ENCODE data around the gene NUMA1. TPM values are rescaled to one million over a fixed set of nuclear protein-coding genes. Genes with fewer than 3 reads are reported as not detected.

NUMA1 gene
- total RNA-seq, 4 donors from 2014 or later, result 163 to 272 (median 202) TPM

- in situ Hi-C loops (cut with MboI; ENCODE audit: low sequenced_read_pairs in 4 of 4) (no loop called here), intact Hi-C loops (cut with DNase I; ENCODE audit: low total_unique reads) (no loop called here)
- peak; percentile 95 to 98 for ATAC-seq
- peak overlapping the region; percentile 39 to 70 (median 53) for H3K27ac ChIP-seq
- no peaks in the 10 kb centered on the region for H3K27me3 ChIP-seq
- no peak for TF ChIP-seq POLR2A (IDR thresholded peaks at IDR 0.05)
- TF ChIP-seq, protein P1, sequence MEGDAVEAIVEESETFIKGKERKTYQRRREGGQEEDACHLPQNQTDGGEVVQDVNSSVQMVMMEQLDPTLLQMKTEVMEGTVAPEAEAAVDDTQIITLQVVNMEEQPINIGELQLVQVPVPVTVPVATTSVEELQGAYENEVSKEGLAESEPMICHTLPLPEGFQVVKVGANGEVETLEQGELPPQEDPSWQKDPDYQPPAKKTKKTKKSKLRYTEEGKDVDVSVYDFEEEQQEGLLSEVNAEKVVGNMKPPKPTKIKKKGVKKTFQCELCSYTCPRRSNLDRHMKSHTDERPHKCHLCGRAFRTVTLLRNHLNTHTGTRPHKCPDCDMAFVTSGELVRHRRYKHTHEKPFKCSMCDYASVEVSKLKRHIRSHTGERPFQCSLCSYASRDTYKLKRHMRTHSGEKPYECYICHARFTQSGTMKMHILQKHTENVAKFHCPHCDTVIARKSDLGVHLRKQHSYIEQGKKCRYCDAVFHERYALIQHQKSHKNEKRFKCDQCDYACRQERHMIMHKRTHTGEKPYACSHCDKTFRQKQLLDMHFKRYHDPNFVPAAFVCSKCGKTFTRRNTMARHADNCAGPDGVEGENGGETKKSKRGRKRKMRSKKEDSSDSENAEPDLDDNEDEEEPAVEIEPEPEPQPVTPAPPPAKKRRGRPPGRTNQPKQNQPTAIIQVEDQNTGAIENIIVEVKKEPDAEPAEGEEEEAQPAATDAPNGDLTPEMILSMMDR (IDR thresholded peaks at IDR 0.05 in 4 of 5, conservative IDR thresholded peaks at IDR 0.05 in 1 of 5), result no peak
- peak; percentile 46 to 67 for DNase-seq
- H3K4me3 ChIP-seq, result no peak overlapping the region
- peaks cover 8 to 13% of the 10 kb centered on the region in 2 donors for H3K4me1 ChIP-seq
- H3K36me3 ChIP-seq, result no peaks in the 10 kb centered on the region
- no peaks in the 10 kb centered on the region for H3K9me3 ChIP-seq
Measured at GRCh38 chr11:72058416-72059034, 21.8 kb downstream of the NUMA1 start.

- Histone ChIP-seq H3K9me3 (no peaks in the 10 kb centered on the region), H3K27me3 (no peaks in the 10 kb centered on the region), H3K36me3 (no peaks in the 10 kb centered on the region), H3K4me3 (no peak overlapping the region), H3K27ac (peak overlapping the region; percentile 6 to 54 (median 16)), H3K4me1 (no peaks in the 10 kb centered on the region)
- DNase-seq (no peak), ATAC-seq (no peak)
- TF ChIP-seq, protein P1 (IDR thresholded peaks at IDR 0.05 in 4 of 5, conservative IDR thresholded peaks at IDR 0.05 in 1 of 5), result no peak
- no peak for TF ChIP-seq POLR2A (IDR thresholded peaks at IDR 0.05)
- intact Hi-C loops (cut with DNase I; ENCODE audit: low total_unique reads) (no loop called here), in situ Hi-C loops (cut with MboI; ENCODE audit: low sequenced_read_pairs in 4 of 4) (no loop called here)
Measured at GRCh38 chr11:72048766-72049460, 31.4 kb downstream of the NUMA1 start.

DNA sequence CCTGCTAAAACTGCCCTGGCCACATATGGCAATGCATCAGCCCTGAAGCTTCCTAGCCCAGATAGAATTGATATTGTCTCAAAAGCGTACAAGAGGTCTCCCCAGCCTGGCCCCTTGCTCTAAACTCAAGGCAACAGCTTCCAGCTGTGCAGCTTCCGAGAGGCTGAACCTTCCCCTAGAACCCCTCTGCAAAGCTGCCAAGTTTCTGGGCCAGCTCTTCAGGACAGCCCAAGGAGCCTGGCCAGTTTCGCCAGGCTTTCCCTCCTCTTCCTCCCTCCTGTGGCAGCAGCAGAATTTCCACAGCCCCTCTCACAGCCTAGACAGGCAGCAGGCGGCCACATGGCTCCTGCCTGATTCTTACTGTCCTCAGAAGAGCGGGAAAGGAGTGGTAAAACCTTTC is 34.5 kb downstream of the NUMA1 start:
- H3K27me3 ChIP-seq, result no peaks in the 10 kb centered on the region
- H3K36me3 ChIP-seq, result no peaks in the 10 kb centered on the region
- in situ Hi-C loops (cut with MboI; ENCODE audit: low sequenced_read_pairs in 4 of 4) (no loop called here), intact Hi-C loops (cut with DNase I; ENCODE audit: low total_unique reads) (no loop called here)
- ATAC-seq, result no peak
- H3K4me3 ChIP-seq, result no peak overlapping the region
- TF ChIP-seq POLR2A (IDR thresholded peaks at IDR 0.05), result no peak
- TF ChIP-seq, protein P1 (IDR thresholded peaks at IDR 0.05 in 4 of 5, conservative IDR thresholded peaks at IDR 0.05 in 1 of 5), result no peak
- no peak for DNase-seq
- no peak overlapping the region for H3K27ac ChIP-seq
- H3K9me3 ChIP-seq, result no peaks in the 10 kb centered on the region
- H3K4me1 ChIP-seq, result peaks cover 6 to 10% of the 10 kb centered on the region in 2 donors

DNA sequence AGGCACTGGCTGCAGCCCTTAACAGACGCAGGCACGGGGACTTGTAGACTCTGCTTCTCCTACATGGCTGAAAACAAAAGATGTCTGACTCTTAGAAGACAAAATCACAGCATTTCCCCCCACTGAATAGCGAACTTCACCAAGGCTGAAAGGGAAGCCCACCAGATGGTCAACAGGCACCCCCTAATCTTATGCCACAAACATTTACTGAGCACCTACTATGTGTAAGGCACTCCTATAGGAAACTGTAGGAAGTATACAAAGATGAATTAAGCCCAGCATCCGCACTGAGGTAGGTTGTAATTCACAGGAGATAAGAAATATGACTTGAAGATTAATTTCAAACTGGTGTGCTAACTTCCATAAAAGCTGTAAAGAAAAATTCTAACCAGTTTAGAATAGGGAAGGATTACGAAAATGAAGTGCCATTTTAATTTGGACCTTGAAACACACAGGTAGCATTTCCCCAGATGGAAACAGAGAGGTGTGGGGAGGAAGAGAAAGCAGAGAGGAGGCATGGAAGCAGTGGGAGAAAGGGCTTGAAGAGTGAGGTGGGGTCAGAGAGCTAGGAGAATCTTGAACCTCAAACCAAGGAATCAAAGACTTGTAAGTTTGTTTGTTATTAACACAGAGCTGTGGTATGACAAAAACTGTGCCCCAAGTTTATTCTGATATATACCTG is 38.1 kb downstream of the NUMA1 start:
- no peak for ATAC-seq
- Histone ChIP-seq H3K4me1 (peaks cover 26 to 37% of the 10 kb centered on the region in 2 donors), H3K27ac (peak overlapping the region; percentile 87 to 97 (median 97)), H3K27me3 (no peaks in the 10 kb centered on the region), H3K9me3 (no peaks in the 10 kb centered on the region), H3K4me3 (peak overlapping the region; percentile 57 to 83 (median 70)), H3K36me3 (no peaks in the 10 kb centered on the region)
- DNase-seq, result no peak
- in situ Hi-C loops (cut with MboI; ENCODE audit: low sequenced_read_pairs in 4 of 4), result loop anchor here in 2 of 4 donors (5.0 kb wide), 1 partner anchor 35 kb away; no protein-coding TSS in a partner anchor
- TF ChIP-seq, protein P1 (IDR thresholded peaks at IDR 0.05 in 4 of 5, conservative IDR thresholded peaks at IDR 0.05 in 1 of 5), result no peak
- peak in 1 of 2 donors; percentile 7 for TF ChIP-seq POLR2A (IDR thresholded peaks at IDR 0.05)
- intact Hi-C loops (cut with DNase I; ENCODE audit: low total_unique reads), result no loop called here

Measured in gastrocnemius medialis (tissue), 4 donors.